ENCODE measurements around the gene KHDC3L.
"Not testable (repeated sequence)": the region's sequence is repeated elsewhere in the genome, so short reads cannot be mapped to it uniquely, and the experiment has no call there.

The KHDC3L gene

DNA sequence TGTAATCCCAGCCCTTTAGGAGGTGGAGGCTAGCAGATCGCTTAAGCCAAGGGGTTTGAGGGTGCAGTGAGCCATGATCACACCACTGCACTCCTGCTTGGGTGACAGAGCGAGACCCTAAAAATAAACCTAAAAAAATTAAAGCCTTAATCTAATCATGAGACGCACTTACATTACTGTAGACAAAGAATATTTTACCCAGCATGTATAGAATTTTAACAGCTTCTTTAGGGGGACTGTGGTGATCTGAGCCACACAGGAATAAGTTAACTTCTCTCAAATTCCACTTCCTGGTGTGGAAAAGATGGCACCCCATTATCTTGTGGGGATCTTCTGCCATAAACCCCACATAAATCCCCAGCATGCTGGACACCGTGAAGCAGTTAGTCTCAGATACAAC, 9.5 kb downstream of the KHDC3L start:
- H3K9me3 ChIP-seq (ENCODE audit: insufficient read depth, low read depth, low read length) = no peaks in the 10 kb centered on the region
- H3K4me1 ChIP-seq (ENCODE audit: insufficient read depth, low read length) = peaks cover 5% of the 10 kb centered on the region; the same call in 1 of the 2 replicates
- no peaks in the 10 kb centered on the region for H3K27me3 ChIP-seq (ENCODE audit: insufficient read depth, low read length)
- no peak overlapping the region for H3K27ac ChIP-seq (ENCODE audit: low read length)
- no peak overlapping the region for H3K4me3 ChIP-seq (ENCODE audit: low read length)
- H3K36me3 ChIP-seq (ENCODE audit: insufficient read depth, low read depth, low read length) = no peaks in the 10 kb centered on the region
- no peak overlapping the region for H3K9ac ChIP-seq (ENCODE audit: low read depth, low read length)

DNA sequence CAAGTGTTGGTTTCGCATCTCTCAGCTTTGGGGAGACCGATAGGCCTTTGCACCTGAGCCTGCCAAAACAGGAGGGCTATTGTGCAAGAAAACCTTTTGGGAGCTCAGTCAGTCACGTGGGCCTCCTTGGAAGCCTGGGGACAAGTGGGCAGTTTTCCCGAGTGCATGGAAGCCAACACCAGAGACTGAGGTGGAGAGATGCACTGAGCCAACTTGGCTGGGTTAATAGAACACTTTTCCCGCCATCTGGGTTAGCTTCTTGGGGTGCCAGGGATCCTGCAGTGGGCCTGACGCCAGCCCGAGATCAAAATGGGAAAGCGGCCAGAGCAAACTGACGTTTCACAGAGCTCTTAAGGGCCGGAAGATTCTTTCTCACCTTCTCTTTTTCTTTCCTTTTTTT, 10.1 kb downstream of the KHDC3L start:
- Histone ChIP-seq H3K4me3 (ENCODE audit: low read length) (no peak overlapping the region), H3K4me1 (ENCODE audit: insufficient read depth, low read length) (peaks cover 5% of the 10 kb centered on the region; the same call in 1 of the 2 replicates), H3K27ac (ENCODE audit: low read length) (no peak overlapping the region), H3K9me3 (ENCODE audit: insufficient read depth, low read depth, low read length) (no peaks in the 10 kb centered on the region), H3K9ac (ENCODE audit: low read depth, low read length) (no peak overlapping the region), H3K36me3 (ENCODE audit: insufficient read depth, low read depth, low read length) (no peaks in the 10 kb centered on the region), H3K27me3 (ENCODE audit: insufficient read depth, low read length) (no peaks in the 10 kb centered on the region)

DNA sequence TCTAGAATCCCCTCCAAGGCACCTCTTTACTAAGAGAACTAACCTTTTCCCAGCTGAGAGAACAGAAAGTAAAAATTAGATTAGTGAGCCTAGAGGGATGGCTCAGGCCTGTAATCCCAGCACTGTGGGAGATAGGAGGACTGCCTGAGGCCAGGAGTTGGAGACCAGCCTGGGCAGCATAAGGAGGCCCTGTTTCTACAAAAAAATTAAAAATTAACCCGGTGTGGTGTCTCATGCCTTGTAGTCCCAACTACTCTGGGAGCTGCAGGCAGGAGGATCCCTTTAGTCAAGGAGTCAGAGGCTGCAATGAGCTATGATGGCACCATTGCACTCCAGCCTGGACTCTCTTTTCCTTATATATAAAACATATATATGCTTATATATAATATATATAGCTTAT, 12.8 kb downstream of the KHDC3L start:
- Histone ChIP-seq H3K4me1 (ENCODE audit: insufficient read depth, low read length) (no peaks in the 10 kb centered on the region), H3K4me3 (ENCODE audit: low read length) (no peak overlapping the region), H3K27me3 (ENCODE audit: insufficient read depth, low read length) (no peaks in the 10 kb centered on the region), H3K36me3 (ENCODE audit: insufficient read depth, low read depth, low read length) (no peaks in the 10 kb centered on the region), H3K9ac (ENCODE audit: low read depth, low read length) (no peak overlapping the region), H3K27ac (ENCODE audit: low read length) (no peak overlapping the region), H3K9me3 (ENCODE audit: insufficient read depth, low read depth, low read length) (no peaks in the 10 kb centered on the region)

DNA sequence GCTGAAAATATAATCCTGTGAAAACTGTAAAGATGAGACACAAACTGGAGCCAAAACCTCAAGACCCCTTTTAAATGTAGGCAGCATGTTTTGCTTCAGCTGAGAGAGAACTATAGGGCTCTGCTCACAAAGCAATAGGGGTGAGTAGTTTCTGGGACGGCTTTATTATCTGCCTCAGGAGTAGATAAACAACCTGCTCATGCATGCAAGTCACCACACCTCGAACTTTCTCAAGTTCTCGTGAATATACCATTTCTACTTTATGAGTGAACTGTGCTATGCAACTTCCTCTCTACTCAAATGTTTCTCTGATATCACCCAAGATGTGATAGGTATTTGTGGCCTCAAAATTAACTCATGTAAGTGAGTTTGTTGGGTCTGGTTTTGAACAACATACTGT, 14.8 kb downstream of the KHDC3L start:
- Histone ChIP-seq H3K4me1 (ENCODE audit: insufficient read depth, low read length) (no peaks in the 10 kb centered on the region), H3K9me3 (ENCODE audit: insufficient read depth, low read depth, low read length) (no peaks in the 10 kb centered on the region), H3K36me3 (ENCODE audit: insufficient read depth, low read depth, low read length) (no peaks in the 10 kb centered on the region), H3K27ac (ENCODE audit: low read length) (no peak overlapping the region), H3K27me3 (ENCODE audit: insufficient read depth, low read length) (no peaks in the 10 kb centered on the region), H3K9ac (ENCODE audit: low read depth, low read length) (no peak overlapping the region), H3K4me3 (ENCODE audit: low read length) (no peak overlapping the region)

DNA sequence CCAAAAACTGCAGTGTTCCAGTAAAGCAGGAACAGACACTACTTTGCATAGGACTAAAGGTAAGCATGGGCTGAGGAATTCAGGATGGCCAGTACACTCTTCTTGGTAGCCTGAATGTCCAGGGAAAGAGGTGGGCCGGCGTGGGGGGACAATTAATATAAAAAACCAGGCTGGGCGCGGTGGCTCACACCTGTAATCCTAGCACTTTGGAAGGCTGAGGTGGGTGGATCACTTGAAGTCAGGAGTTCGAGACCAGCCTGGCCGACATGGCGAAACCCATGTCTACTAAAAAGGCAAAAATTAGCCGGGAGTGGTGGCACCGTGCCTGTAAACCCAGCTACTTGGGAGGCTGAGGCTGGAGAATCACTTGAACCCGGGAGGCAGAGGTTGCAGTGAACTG, 19.1 kb downstream of the KHDC3L start:
- not testable (repeated sequence) for H3K27ac ChIP-seq (ENCODE audit: low read length); H3K9ac ChIP-seq (ENCODE audit: low read depth, low read length); H3K27me3 ChIP-seq (ENCODE audit: insufficient read depth, low read length); H3K4me3 ChIP-seq (ENCODE audit: low read length); H3K36me3 ChIP-seq (ENCODE audit: insufficient read depth, low read depth, low read length); H3K4me1 ChIP-seq (ENCODE audit: insufficient read depth, low read length); H3K9me3 ChIP-seq (ENCODE audit: insufficient read depth, low read depth, low read length)

DNA sequence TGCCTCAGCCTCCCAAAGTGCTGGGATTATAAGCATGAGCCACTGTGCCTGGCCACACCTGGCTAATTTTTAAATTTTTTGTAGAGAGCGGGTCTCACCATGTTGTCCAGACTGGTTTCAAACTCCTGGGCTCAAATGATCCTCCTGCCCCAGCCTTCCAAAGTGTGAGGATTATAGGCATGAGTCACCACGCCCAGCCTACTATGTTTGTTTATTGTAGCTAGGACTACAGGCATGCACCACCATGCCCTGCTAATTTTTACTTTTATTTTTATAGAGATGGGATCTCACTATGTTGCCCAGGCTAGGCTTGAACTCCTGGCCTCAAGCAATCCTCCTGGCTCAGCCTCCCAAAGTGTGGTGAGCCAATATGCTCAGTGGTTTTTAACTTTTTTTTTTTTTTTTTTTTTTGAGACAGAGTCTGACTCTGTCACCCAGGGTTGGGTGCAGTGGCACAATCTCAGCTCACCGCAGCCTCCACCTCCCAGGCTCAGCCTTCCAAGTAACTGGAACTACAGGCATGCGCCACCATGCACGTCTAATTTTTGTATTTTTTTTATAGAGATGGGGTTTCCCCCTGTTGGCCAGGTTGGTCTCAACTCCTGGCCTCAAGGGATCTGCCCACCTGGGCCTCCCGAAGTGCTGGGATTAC, 20.1 kb downstream of the KHDC3L start:
- no peak overlapping the region for H3K9ac ChIP-seq (ENCODE audit: low read depth, low read length)
- no peaks in the 10 kb centered on the region for H3K9me3 ChIP-seq (ENCODE audit: insufficient read depth, low read depth, low read length)
- H3K36me3 ChIP-seq (ENCODE audit: insufficient read depth, low read depth, low read length) = no peaks in the 10 kb centered on the region
- H3K27ac ChIP-seq (ENCODE audit: low read length) = no peak overlapping the region
- no peaks in the 10 kb centered on the region for H3K27me3 ChIP-seq (ENCODE audit: insufficient read depth, low read length)
- H3K4me1 ChIP-seq (ENCODE audit: insufficient read depth, low read length) = no peaks in the 10 kb centered on the region
- H3K4me3 ChIP-seq (ENCODE audit: low read length) = no peak overlapping the region

DNA sequence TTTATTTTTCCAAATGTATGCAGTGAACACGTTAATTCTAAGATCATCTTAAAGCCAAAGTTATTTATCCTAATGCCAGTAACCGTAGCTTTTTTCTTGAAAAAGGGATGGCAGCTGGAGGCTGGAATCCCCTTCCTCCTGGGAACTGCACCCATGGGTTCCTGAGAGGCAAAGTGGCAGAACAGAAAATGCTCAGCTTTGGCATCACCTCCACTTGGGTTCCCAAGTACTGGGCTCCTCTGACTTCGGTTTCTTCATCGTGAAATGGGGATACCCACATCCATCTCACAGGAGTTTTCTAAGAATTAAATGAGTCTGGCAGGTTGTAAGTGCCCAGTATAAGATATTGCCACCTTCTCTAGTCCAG, 26.0 kb downstream of the KHDC3L start:
- H3K27me3 ChIP-seq (ENCODE audit: insufficient read depth, low read length) = no peaks in the 10 kb centered on the region; the same call in 1 of the 2 replicates
- peak overlapping the region; percentile 77 for H3K4me3 ChIP-seq (ENCODE audit: low read length)
- no peak overlapping the region for H3K27ac ChIP-seq (ENCODE audit: low read length)
- no peaks in the 10 kb centered on the region for H3K36me3 ChIP-seq (ENCODE audit: insufficient read depth, low read depth, low read length)
- peak overlapping the region; percentile 82; the same call in 1 of the 2 replicates for H3K9ac ChIP-seq (ENCODE audit: low read depth, low read length)
- peaks cover 4% of the 10 kb centered on the region for H3K4me1 ChIP-seq (ENCODE audit: insufficient read depth, low read length)
- no peaks in the 10 kb centered on the region for H3K9me3 ChIP-seq (ENCODE audit: insufficient read depth, low read depth, low read length)

DNA sequence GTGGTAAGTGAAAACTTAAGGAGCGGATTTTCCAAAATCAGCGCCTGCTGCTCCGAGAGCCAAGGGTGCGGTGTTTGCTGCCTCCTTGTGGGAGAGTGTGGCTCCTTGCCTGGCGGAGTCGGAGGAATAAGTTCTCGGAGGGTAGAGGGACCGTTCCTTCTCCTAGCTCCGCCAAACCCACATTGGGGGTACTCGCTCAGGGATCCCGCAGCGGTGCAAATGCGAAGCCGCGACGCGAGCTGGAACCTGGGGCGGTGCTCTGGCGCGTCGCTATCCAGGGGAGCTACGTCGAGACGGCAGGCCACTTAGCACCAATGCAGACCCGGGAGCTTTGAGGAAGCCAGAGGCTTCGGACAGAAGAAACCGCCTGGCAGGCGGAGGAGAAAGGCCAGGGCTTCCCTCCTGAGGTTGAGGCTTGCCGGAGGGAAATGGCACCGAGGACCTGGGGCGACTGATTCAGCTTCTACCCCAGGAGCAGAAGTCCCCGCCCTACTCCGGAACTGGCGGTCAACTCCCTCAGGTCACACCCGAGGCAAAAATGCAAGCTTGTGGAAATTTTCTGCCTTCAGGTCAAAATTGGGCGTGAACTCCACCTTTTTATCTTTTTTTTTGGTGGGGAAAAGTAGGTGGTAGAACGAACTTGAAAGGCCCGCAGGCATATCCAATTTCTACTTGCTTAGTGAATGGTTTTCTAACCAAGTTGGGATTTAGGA, 26.5 kb downstream of the KHDC3L start:
- H3K9ac ChIP-seq (ENCODE audit: low read depth, low read length) = peak overlapping the region; percentile 82
- no peaks in the 10 kb centered on the region for H3K36me3 ChIP-seq (ENCODE audit: insufficient read depth, low read depth, low read length)
- H3K27ac ChIP-seq (ENCODE audit: low read length) = peak overlapping the region; percentile 30
- H3K9me3 ChIP-seq (ENCODE audit: insufficient read depth, low read depth, low read length) = no peaks in the 10 kb centered on the region
- H3K4me1 ChIP-seq (ENCODE audit: insufficient read depth, low read length) = peaks cover 4% of the 10 kb centered on the region
- peak overlapping the region; percentile 77 for H3K4me3 ChIP-seq (ENCODE audit: low read length)
- no peaks in the 10 kb centered on the region; the same call in 1 of the 2 replicates for H3K27me3 ChIP-seq (ENCODE audit: insufficient read depth, low read length)

DNA sequence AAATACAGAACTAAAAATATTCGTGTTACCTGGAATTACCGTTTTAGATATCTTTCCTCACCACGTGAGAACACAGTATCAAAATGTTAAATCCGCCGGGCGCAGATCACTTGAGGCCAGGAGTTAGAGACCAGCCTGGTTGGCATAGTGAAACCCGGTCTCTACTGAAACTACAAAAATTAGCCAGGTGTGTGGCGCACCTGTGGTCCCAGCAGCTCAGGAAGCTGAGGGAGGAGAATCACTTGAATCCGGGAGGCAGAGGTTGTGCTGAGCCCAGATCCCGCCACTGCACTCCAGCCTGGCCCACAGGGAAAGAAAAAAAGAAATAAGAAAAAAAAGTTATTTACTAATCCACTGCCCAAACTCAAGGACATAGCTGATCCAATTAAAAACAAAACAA, 27.4 kb downstream of the KHDC3L start:
- no peak overlapping the region for H3K27ac ChIP-seq (ENCODE audit: low read length)
- no peak overlapping the region for H3K9ac ChIP-seq (ENCODE audit: low read depth, low read length)
- no peak overlapping the region for H3K4me3 ChIP-seq (ENCODE audit: low read length)
- H3K36me3 ChIP-seq (ENCODE audit: insufficient read depth, low read depth, low read length) = no peaks in the 10 kb centered on the region
- no peaks in the 10 kb centered on the region; the same call in 1 of the 2 replicates for H3K27me3 ChIP-seq (ENCODE audit: insufficient read depth, low read length)
- peaks cover 4% of the 10 kb centered on the region for H3K4me1 ChIP-seq (ENCODE audit: insufficient read depth, low read length)
- no peaks in the 10 kb centered on the region for H3K9me3 ChIP-seq (ENCODE audit: insufficient read depth, low read depth, low read length)

DNA sequence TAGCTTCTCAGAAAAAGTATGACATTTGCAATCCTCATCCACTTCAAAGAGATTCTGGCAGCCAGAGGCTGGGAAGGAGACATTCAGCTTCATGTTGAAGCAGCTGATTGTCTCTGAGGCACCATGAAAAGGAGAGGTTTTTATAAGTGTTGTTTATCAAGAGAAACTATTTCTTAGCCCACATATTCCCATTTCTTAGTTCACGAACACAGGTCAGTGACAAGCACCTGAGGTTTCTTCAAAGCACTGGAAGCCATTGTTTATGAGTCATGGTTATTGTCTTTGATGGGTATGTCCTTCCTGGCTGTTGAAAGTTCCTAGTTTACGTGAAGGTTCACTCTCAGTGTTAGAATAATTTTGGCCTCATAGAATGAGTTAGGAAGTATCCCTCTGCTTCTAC, 29.2 kb downstream of the KHDC3L start:
- Histone ChIP-seq H3K27me3 (ENCODE audit: insufficient read depth, low read length) (no peaks in the 10 kb centered on the region; the same call in 1 of the 2 replicates), H3K4me1 (ENCODE audit: insufficient read depth, low read length) (peaks cover 4% of the 10 kb centered on the region), H3K4me3 (ENCODE audit: low read length) (no peak overlapping the region), H3K9ac (ENCODE audit: low read depth, low read length) (no peak overlapping the region), H3K9me3 (ENCODE audit: insufficient read depth, low read depth, low read length) (no peaks in the 10 kb centered on the region), H3K36me3 (ENCODE audit: insufficient read depth, low read depth, low read length) (no peaks in the 10 kb centered on the region), H3K27ac (ENCODE audit: low read length) (no peak overlapping the region)

DNA sequence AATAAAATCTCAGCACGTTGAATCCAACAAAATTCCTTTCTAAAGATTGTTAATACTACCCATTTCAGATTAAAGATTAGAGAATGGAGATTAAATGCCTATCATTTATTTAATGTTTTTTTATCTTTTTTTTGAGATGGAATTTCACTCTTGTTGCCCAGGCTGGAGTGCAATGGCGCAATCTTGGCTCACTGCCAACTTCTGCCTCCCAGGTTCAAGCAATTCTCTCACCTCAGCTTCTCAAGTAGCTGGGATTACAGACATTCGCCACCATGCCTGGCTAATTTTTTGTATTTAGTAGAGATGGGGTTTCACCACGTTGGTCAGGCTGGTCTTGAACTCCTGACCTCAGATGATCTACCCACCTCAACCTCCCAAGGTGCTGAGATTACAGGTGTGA, 29.7 kb downstream of the KHDC3L start:
- not testable (repeated sequence) for H3K36me3 ChIP-seq (ENCODE audit: insufficient read depth, low read depth, low read length); H3K9ac ChIP-seq (ENCODE audit: low read depth, low read length); H3K4me3 ChIP-seq (ENCODE audit: low read length); H3K9me3 ChIP-seq (ENCODE audit: insufficient read depth, low read depth, low read length); H3K4me1 ChIP-seq (ENCODE audit: insufficient read depth, low read length); H3K27ac ChIP-seq (ENCODE audit: low read length); H3K27me3 ChIP-seq (ENCODE audit: insufficient read depth, low read length)

DNA sequence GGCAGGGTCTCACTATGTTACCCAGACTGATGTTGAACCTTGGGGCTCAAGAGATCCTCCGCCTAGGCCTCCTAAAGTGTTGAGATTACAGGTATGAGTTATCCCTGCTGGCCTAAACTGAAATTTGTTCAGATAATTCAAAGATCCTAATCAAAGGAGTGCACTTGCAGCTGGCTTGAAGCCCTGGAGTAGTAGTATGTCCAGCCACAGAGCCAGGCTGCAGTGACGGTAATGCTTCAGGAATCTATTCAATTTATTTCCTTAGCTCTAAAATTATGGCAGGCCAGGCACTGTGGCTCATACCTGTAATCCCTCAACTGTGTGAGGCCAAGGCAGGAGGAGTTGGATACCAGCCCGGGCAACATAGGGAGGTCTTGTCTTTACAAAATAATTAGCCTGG, 30.8 kb downstream of the KHDC3L start:
- no peaks in the 10 kb centered on the region; the same call in 1 of the 2 replicates for H3K27me3 ChIP-seq (ENCODE audit: insufficient read depth, low read length)
- no peak overlapping the region for H3K9ac ChIP-seq (ENCODE audit: low read depth, low read length)
- no peaks in the 10 kb centered on the region for H3K9me3 ChIP-seq (ENCODE audit: insufficient read depth, low read depth, low read length)
- no peak overlapping the region for H3K4me3 ChIP-seq (ENCODE audit: low read length)
- no peak overlapping the region for H3K27ac ChIP-seq (ENCODE audit: low read length)
- H3K36me3 ChIP-seq (ENCODE audit: insufficient read depth, low read depth, low read length) = no peaks in the 10 kb centered on the region
- peaks cover 4% of the 10 kb centered on the region for H3K4me1 ChIP-seq (ENCODE audit: insufficient read depth, low read length)
